Keratinocyte (primary cell): Measurements from ENCODE around the gene ABCB11. TPM values are rescaled to one million over a fixed set of nuclear protein-coding genes. Genes with fewer than 3 reads are reported as not detected.

ENCODE experiments used
- DNase-seq: peaks from one replicate; pipeline ENCODE4 v3.0.0-alpha.2; 2011; ENCODE audit warnings: low read depth, missing footprints, low spot score
- FAIRE-seq: peaks from 2 replicates; lab custom pipeline; 2011; peaks lifted over from hg19 to GRCh38; lab: Jason Lieb, UNC
- H2AFZ ChIP-seq: 2 replicates; pipeline ENCODE4 v1.6.0; 2012; ENCODE audit warnings: low read length, control low read depth, inconsistent platforms; ENCODE audit not compliant: control insufficient read depth
- H3K27ac ChIP-seq: 2 replicates; pipeline ENCODE4 v1.5.1; 2011; ENCODE audit warnings: low read length; ENCODE audit not compliant: control insufficient read depth, insufficient read depth
- H3K27me3 ChIP-seq: 3 replicates; pipeline ENCODE4 v1.6.0; 2011; ENCODE audit warnings: low read length; ENCODE audit not compliant: control insufficient read depth, insufficient read depth; ENCODE audit errors: extremely low read depth
- H3K36me3 ChIP-seq, 2 experiments: 2 replicates in 1 of 2; 3 replicates in 1 of 2; pipeline ENCODE4 v1.5.1; 2011; ENCODE audit warnings: low read length in 2 of 2, mild to moderate bottlenecking in 1 of 2; ENCODE audit not compliant: control insufficient read depth in 2 of 2, insufficient read depth in 2 of 2; ENCODE audit errors: extremely low read depth in 1 of 2
- H3K4me1 ChIP-seq: 3 replicates; pipeline ENCODE4 v1.5.1; 2011; ENCODE audit warnings: low read length; ENCODE audit not compliant: control insufficient read depth, insufficient read depth; ENCODE audit errors: extremely low read depth
- H3K4me2 ChIP-seq: 3 replicates; pipeline ENCODE4 v1.6.0; 2011; ENCODE audit warnings: low read depth, low read length; ENCODE audit not compliant: control insufficient read depth, insufficient read depth; ENCODE audit errors: extremely low read depth
- H3K4me3 ChIP-seq, 3 experiments: fragments of 200-600 bp in 1 of 3; sonication (generic) in 1 of 3; 2 replicates in 2 of 3; 3 replicates in 1 of 3; pipeline ENCODE4 v1.5.1; 2011 to 2016; ENCODE audit warnings: low read length in 3 of 3, mild to moderate bottlenecking in 3 of 3, control low read depth in 2 of 3, inconsistent platforms in 1 of 3, low read depth in 1 of 3, mixed read lengths in 1 of 3, mixed run types in 1 of 3, moderate library complexity in 1 of 3; ENCODE audit not compliant: control insufficient read depth in 2 of 3, insufficient read depth in 2 of 3; ENCODE audit errors: extremely low read depth in 1 of 3
- H3K79me2 ChIP-seq: 2 replicates; pipeline ENCODE4 v1.6.0; 2012; ENCODE audit warnings: low read length; ENCODE audit not compliant: control insufficient read depth, insufficient read depth
- H3K9ac ChIP-seq: 3 replicates; pipeline ENCODE4 v1.6.0; 2011; ENCODE audit warnings: low read length; ENCODE audit not compliant: control insufficient read depth, insufficient read depth; ENCODE audit errors: extremely low read depth
- H3K9me1 ChIP-seq: 3 replicates; pipeline ENCODE4 v1.6.0; 2011; ENCODE audit warnings: low read length; ENCODE audit not compliant: control insufficient read depth, insufficient read depth; ENCODE audit errors: extremely low read depth
- H3K9me3 ChIP-seq: 2 replicates; pipeline ENCODE4 v1.5.1; 2012; ENCODE audit warnings: low read depth, low read length; ENCODE audit not compliant: control insufficient read depth
- H4K20me1 ChIP-seq: 3 replicates; pipeline ENCODE4 v1.6.0; 2011; ENCODE audit warnings: low read length; ENCODE audit not compliant: control insufficient read depth, insufficient read depth; ENCODE audit errors: extremely low read depth
- CTCF ChIP-seq, 3 experiments: IDR thresholded peaks in 1 of 3; conservative IDR thresholded peaks in 1 of 3; optimal IDR thresholded peaks in 1 of 3; 2 replicates in 2 of 3; 3 replicates in 1 of 3; pipeline versions ENCODE3 to v1.5.1; 2011; ENCODE audit warnings: low read length in 3 of 3, mild to moderate bottlenecking in 3 of 3, moderate library complexity in 2 of 3, control low read depth in 1 of 3, inconsistent platforms in 1 of 3; ENCODE audit not compliant: insufficient read depth in 2 of 3; ENCODE audit errors: extremely low read depth in 1 of 3
- EZH2 ChIP-seq: IDR thresholded peaks from one replicate; pipeline ENCODE4 v1.6.1; 2012; ENCODE audit warnings: inconsistent platforms, mild to moderate bottlenecking, low read length, moderate library complexity
- dilution Hi-C: fragments of 300-500 bp; cut with MboI; formaldehyde crosslinking; loops from one replicate; pipeline ENCODE4 v1.7.0; 2020; ENCODE audit warnings: low sequenced_read_pairs; ENCODE audit not compliant: extremely low pct_ligation_motif_present
- polyA plus RNA-seq, 5 experiments: library from polyadenylated mRNA; depleted of rRNA in 3 of 5; stranded (reverse) in 3 of 5; stranded (forward) in 1 of 5; unstranded in 1 of 5; fragments of >200 nt; gene quantifications; 1 replicate in 1 of 5; 2 replicates in 3 of 5; 3 replicates in 1 of 5; pipeline versions ENCODE4 v1.2.1 to v1.2.3, GENCODE V29; 2011 to 2012; ENCODE audit warnings: missing spikeins in 2 of 5, low read depth in 1 of 5, low replicate concordance in 1 of 5

Gene ABCB11
- polyA plus RNA-seq, 1 donor (not counting 4 experiments of a cell fraction or from before 2014, with no cell fraction given), result 0.03 TPM

GRCh38 chr2:169029341-169029740 is 1.8 kb downstream of the ABCB11 start:
- Histone ChIP-seq H4K20me1 (no peaks in the 10 kb centered on the region), H2AFZ (no peak overlapping the region), H3K27me3 (no peaks in the 10 kb centered on the region), H3K4me2 (no peak overlapping the region), H3K4me1 (no peaks in the 10 kb centered on the region), H3K36me3 (no peaks in the 10 kb centered on the region), H3K4me3 (no peak overlapping the region), H3K9ac (no peak overlapping the region), H3K27ac (no peak overlapping the region), H3K9me1 (no peaks in the 10 kb centered on the region), H3K9me3 (no peaks in the 10 kb centered on the region), H3K79me2 (no peaks in the 10 kb centered on the region)
- DNase-seq (no peak), FAIRE-seq (no peak)
- dilution Hi-C loops, result no loop called here
- TF ChIP-seq CTCF (optimal IDR thresholded peaks at IDR 0.05 in 1 of 3, IDR thresholded peaks at IDR 0.05 in 1 of 3, conservative IDR thresholded peaks at IDR 0.05 in 1 of 3; ENCODE audit: extremely low read depth in 1 of 3, insufficient read depth in 2 of 3, low read length in 3 of 3) (no peak), EZH2 (no peak)

GRCh38 chr2:169027234-169027633 is 3.9 kb downstream of the ABCB11 start:
- H3K9me3 ChIP-seq, result no peaks in the 10 kb centered on the region
- no peak overlapping the region for H3K9ac ChIP-seq
- no peaks in the 10 kb centered on the region for H3K9me1 ChIP-seq
- no peak overlapping the region for H3K27ac ChIP-seq
- no peaks in the 10 kb centered on the region for H3K79me2 ChIP-seq
- no peak for DNase-seq
- H3K36me3 ChIP-seq, result no peaks in the 10 kb centered on the region
- no peak overlapping the region for H2AFZ ChIP-seq
- dilution Hi-C loops, result no loop called here
- FAIRE-seq, result no peak
- no peaks in the 10 kb centered on the region for H3K4me1 ChIP-seq
- H4K20me1 ChIP-seq, result no peaks in the 10 kb centered on the region
- H3K4me3 ChIP-seq, result no peak overlapping the region
- no peaks in the 10 kb centered on the region for H3K27me3 ChIP-seq
- TF ChIP-seq EZH2, result no peak
- no peak for TF ChIP-seq CTCF (optimal IDR thresholded peaks at IDR 0.05 in 1 of 3, IDR thresholded peaks at IDR 0.05 in 1 of 3, conservative IDR thresholded peaks at IDR 0.05 in 1 of 3; ENCODE audit: extremely low read depth in 1 of 3, insufficient read depth in 2 of 3, low read length in 3 of 3)
- H3K4me2 ChIP-seq, result no peak overlapping the region
